Pancreas (tissue), 10 donors: ENCODE results near the gene DGKD. TPM values are rescaled to one million over a fixed set of nuclear protein-coding genes. Genes with fewer than 3 reads are reported as not detected.

Experiments
- ATAC-seq, 4 donors: fragments of 200-7000 bp; cut with Tn5 transposase; one replicate each; pipeline versions ENCODE4 v1.8.0 to v1.9.1; 2020; ENCODE audit warnings: mild to moderate bottlenecking in 4 of 4, moderate library complexity in 4 of 4
- DNase-seq, 6 donors: peaks; one replicate each; pipeline ENCODE4 v3.0.0-alpha.2; 2020
- FAIRE-seq: peaks from 2 replicates; lab custom pipeline; 2012; peaks lifted over from hg19 to GRCh38; lab: Jason Lieb, UNC
- H3K27ac ChIP-seq, 4 donors: fragments of 200-600 bp; sonication (generic); 1 replicate in 3 of 4; 2 replicates in 1 of 4; pipeline versions ENCODE4 v1.5.0 to v1.8.0; 2020
- H3K27me3 ChIP-seq, 4 donors: fragments of 200-600 bp; one replicate each; pipeline ENCODE4 v1.8.0; 2021
- H3K36me3 ChIP-seq, 3 donors: fragments of 200-600 bp; sonication (generic) in 1 of 3; one replicate each; pipeline versions ENCODE4 v1.5.0 to v1.8.0; 2020 to 2021
- H3K4me1 ChIP-seq, 3 donors: fragments of 200-600 bp; one replicate each; pipeline ENCODE4 v1.8.0; 2021
- H3K4me3 ChIP-seq, 4 donors: fragments of 200-600 bp; sonication (generic) in 2 of 4; one replicate each; pipeline versions ENCODE4 v1.5.0 to v1.8.0; 2020 to 2021
- H3K9me3 ChIP-seq, 4 donors: fragments of 200-600 bp; one replicate each; pipeline ENCODE4 v1.8.0; 2021
- WGBS, 2 donors: extraction: QIAGEN DNeasy Blood & Tissue Kit; methylation state at CpG; one replicate each; pipeline ENCODE4 v1.1.7; 2013; 5-methylcytosine and 5-hydroxymethylcytosine counted together
- intact Hi-C, 3 donors: fragments of 100-400 bp; cut with DNase I; formaldehyde crosslinking; loops; one replicate each; pipeline versions ENCODE4 v1.11.1 to v1.14.2; 2022
- polyA plus RNA-seq, 2 donors: library from polyadenylated mRNA; stranded (reverse); fragments of 200-250 nt; gene quantifications; one replicate each; pipeline ENCODE4 v1.2.3, GENCODE V29; 2013
- total RNA-seq, 6 donors: library from RNA; stranded (reverse); fragmentation: NEBNext Ultra II Directional in 4 of 6; extraction: Animal tissue kit (Norgen Biotek cat#: 25700) in 4 of 6; gene quantifications; one replicate each; pipeline versions ENCODE4 v1.2.1 to v1.2.4, GENCODE V29; 2021 to 2023
- TF ChIP-seq, protein P1 (sequence below), 4 donors: fragments of 200-600 bp; sonication (generic) in 3 of 4; IDR thresholded peaks; one replicate each; pipeline versions ENCODE4 v1.5.0 to v1.8.0; 2021; ENCODE audit warnings: antibody characterized with exemption in 4 of 4
- donor health status: healthy with polysubstance abuse.
- donor health status: DM: no; HTN: no; CAD: no; lungs with moderate emphysema.
- donor health status: DM: no; HTN: no; CAD: no.
- donor health status: control.
- donor health status: control.
- donor health status: Bipolar disorder and iron deficiency.
- donor health status: DM: yes; HTN: yes; CAD: no.
- donor health status: DM: no; HTN: no; CAD: no.
- donor health status: DM: no; HTN: no; CAD: no.
- donor health status: DM: yes; HTN: yes; CAD: no.

The DGKD gene
- total and polyA plus RNA-seq, 8 donors = 6.7 to 16.3 (median 8.9) TPM

DNA sequence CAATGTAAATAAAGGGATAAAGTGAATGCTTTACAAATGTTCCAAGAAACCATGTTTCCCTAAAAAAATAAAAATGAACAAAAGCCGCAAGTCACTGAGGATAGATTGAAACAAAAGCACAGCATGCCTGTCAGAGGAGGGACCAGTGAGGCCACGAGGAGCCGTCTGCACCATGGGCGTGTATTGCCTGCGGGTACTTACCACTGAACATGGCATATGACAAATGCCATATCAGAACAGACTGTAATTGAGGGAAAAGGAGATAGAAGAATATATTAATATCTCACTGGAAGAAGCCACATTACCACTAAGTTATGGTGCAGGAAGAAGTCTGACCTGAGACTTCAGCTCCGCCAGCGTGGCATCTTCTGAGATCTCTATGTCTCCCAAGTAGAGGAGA lies 136.5 kb downstream of the DGKD start:
- Histone ChIP-seq H3K36me3 (peaks cover 0 to 41% (median 5%) of the 10 kb centered on the region in 3 donors), H3K27me3 (no peaks in the 10 kb centered on the region), H3K4me1 (peaks cover 0 to 8% (median 0%) of the 10 kb centered on the region in 3 donors), H3K27ac (no peak overlapping the region), H3K4me3 (no peak overlapping the region), H3K9me3 (no peaks in the 10 kb centered on the region)
- TF ChIP-seq, protein P1, sequence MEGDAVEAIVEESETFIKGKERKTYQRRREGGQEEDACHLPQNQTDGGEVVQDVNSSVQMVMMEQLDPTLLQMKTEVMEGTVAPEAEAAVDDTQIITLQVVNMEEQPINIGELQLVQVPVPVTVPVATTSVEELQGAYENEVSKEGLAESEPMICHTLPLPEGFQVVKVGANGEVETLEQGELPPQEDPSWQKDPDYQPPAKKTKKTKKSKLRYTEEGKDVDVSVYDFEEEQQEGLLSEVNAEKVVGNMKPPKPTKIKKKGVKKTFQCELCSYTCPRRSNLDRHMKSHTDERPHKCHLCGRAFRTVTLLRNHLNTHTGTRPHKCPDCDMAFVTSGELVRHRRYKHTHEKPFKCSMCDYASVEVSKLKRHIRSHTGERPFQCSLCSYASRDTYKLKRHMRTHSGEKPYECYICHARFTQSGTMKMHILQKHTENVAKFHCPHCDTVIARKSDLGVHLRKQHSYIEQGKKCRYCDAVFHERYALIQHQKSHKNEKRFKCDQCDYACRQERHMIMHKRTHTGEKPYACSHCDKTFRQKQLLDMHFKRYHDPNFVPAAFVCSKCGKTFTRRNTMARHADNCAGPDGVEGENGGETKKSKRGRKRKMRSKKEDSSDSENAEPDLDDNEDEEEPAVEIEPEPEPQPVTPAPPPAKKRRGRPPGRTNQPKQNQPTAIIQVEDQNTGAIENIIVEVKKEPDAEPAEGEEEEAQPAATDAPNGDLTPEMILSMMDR (IDR thresholded peaks at IDR 0.05) = no peak
- FAIRE-seq = no peak
- no peak for ATAC-seq
- 97 to 98% methylated on average over 7 of the region's 7 CpGs for WGBS, 2 donors
- intact Hi-C loops = no loop called here
- no peak for DNase-seq

- intact Hi-C loops = no loop called here
- Histone ChIP-seq H3K36me3 (peaks cover 0 to 43% (median 5%) of the 10 kb centered on the region in 3 donors), H3K9me3 (no peaks in the 10 kb centered on the region), H3K4me3 (no peak overlapping the region), H3K4me1 (peaks cover 0 to 8% (median 0%) of the 10 kb centered on the region in 3 donors), H3K27ac (no peak overlapping the region), H3K27me3 (no peaks in the 10 kb centered on the region)
- DNase-seq (no peak), ATAC-seq (no peak), FAIRE-seq (no peak)
- 88 to 89% methylated on average over 3 of the region's 3 CpGs for WGBS, 2 donors
- TF ChIP-seq, protein P1 (IDR thresholded peaks at IDR 0.05) = no peak
Measured at GRCh38 chr2:233491326-233491725, 137.0 kb downstream of the DGKD start.

GRCh38 chr2:233492078-233492477 lies 137.8 kb downstream of the DGKD start:
- 86% methylated on average over 4 of the region's 4 CpGs for WGBS, 2 donors
- FAIRE-seq = no peak
- no peak overlapping the region for H3K27ac ChIP-seq
- TF ChIP-seq, protein P1 (IDR thresholded peaks at IDR 0.05) = no peak
- H3K36me3 ChIP-seq = peaks cover 0 to 43% (median 5%) of the 10 kb centered on the region in 3 donors
- intact Hi-C loops = no loop called here
- H3K4me1 ChIP-seq = peaks cover 0 to 8% (median 0%) of the 10 kb centered on the region in 3 donors
- no peak overlapping the region for H3K4me3 ChIP-seq
- no peak for DNase-seq
- no peaks in the 10 kb centered on the region for H3K27me3 ChIP-seq
- ATAC-seq = no peak
- H3K9me3 ChIP-seq = no peaks in the 10 kb centered on the region

GRCh38 chr2:233492751-233493150 lies 138.5 kb downstream of the DGKD start:
- Histone ChIP-seq H3K9me3 (no peaks in the 10 kb centered on the region), H3K36me3 (peaks cover 0 to 49% (median 5%) of the 10 kb centered on the region in 3 donors), H3K4me1 (peaks cover 0 to 5% (median 0%) of the 10 kb centered on the region in 3 donors), H3K4me3 (no peak overlapping the region), H3K27me3 (no peaks in the 10 kb centered on the region), H3K27ac (no peak overlapping the region)
- ATAC-seq (no peak), DNase-seq (no peak), FAIRE-seq (no peak)
- TF ChIP-seq, protein P1 (IDR thresholded peaks at IDR 0.05) = no peak
- 96 to 98% methylated on average over 4 of the region's 4 CpGs for WGBS, 2 donors
- intact Hi-C loops = no loop called here
